HG03520 (cell line): ENCODE data around the gene KIAA1755.

ENCODE experiments used
- ATAC-seq: cut with Tn5 transposase; IDR thresholded peaks from one replicate; pipeline ENCODE4 v1.9.1; 2021; ENCODE audit warnings: mild to moderate bottlenecking, moderate library complexity; ENCODE audit not compliant: unreplicated experiment

Gene KIAA1755

DNA sequence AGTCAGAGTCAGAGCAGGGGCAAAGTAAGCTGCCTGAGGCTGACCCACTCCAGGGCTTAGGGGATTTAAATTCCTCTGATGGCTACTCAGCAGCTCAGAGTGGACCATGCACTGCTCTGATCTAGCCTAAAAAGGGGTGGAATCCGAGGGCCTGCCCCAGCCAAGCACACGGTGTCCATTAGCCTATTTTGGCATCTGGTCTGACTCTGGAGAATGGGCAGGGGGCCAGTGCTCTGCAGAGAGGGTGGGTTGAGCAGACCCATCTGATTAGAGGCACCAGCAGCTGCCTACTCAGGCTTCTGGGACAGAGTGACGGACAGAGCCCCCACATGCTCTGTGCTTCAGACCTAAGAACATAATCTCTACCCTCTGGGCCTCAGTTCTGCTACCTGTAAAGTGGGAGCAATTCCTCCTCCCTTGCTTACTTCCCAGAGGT, 69.6 kb downstream of the KIAA1755 start:
- ATAC-seq: no peak

- no peak for ATAC-seq
These were observed 70.4 kb downstream of the KIAA1755 start for GRCh38 chr20:38190166-38190565.

DNA sequence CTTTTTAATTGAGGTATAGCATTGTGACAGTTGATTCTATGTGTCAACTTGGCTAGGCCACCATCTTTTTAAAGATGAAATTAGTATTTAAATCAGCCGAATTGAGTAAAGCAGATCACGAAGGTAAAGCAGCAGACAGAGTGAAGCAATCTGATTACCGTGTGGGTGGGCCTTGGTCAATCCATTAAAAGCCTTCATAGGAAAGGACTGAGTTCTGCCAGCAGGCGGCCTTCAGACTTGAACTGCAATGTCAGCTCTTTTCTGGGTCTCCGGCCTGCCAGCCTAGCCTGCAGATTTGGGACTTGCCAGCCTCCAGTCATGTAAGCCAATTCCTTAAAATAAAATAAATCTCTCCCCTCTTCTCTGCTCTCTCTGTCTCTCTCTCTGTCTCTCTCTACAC, 73.0 kb downstream of the KIAA1755 start:
- ATAC-seq: no peak

DNA sequence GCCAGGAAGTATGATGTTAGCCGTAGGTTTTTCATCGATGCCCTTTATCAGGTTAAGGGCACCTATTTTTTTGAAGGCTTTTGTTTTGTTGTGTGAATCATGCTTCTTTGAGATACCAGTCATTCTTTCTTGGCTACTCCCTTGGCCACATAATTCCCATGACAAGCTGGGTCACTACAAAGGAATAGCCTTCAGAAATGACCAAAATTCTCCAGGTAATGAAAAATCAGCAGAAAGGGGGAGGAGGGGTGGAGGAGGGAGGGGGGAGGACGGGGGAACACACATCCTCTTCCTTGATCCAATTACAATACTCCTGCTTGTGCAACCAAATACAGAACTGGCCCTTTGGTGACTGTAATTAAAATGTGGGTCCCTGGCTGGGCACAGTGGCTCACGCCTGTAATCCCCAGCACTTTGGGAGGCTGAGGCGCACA, 73.7 kb downstream of the KIAA1755 start:
- no peak for ATAC-seq

GRCh38 chr20:38184101-38184500, 76.4 kb downstream of the KIAA1755 start:
- ATAC-seq: no peak

DNA sequence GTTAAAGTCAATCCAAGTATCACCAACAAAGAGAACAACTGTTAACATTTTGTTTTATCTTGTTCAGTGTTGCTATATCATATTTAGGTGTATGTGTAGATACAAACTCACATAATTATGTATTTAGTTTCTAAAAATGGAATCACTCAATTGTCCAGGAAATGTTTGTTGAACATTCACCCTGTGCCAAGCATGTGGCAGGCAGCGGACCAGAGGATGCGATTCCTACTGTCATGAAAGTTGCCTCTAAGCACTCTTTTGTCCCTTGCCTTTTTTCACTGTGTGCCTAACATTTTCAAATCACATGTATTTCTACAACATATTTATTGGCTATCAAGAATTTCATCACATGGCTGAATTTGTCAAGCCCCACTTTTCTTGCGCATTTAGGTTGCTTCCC, 78.6 kb downstream of the KIAA1755 start:
- ATAC-seq: no peak

- ATAC-seq: no peak
These were observed 79.2 kb downstream of the KIAA1755 start for GRCh38 chr20:38181207-38181801.

GRCh38 chr20:38180781-38181180, 79.8 kb downstream of the KIAA1755 start:
- ATAC-seq: no peak

- ATAC-seq: no peak
These were observed 80.7 kb downstream of the KIAA1755 start for GRCh38 chr20:38179846-38180245.

- ATAC-seq: no peak
These were observed 82.0 kb downstream of the KIAA1755 start for GRCh38 chr20:38178581-38178980.

DNA sequence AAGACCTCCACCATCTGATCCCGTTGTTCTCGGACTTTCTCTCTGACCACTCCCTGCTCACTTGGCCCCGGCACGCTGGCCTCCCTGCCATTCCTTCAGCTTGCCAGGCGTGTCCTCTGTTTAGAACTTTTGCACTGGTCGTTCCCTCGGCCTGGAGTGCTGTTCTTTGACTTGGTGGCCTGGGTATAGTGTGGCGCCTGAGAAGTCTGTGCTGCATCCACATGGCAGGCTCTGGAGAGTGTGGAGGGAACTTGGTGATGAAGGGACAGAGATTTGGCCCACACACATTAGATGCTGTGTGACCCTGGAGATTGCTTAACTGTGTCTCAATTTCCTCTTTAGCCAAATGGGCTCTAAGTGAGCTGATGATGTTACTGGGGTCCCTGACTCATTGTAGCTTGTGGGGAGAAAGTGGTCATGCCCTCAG, 82.5 kb downstream of the KIAA1755 start:
- ATAC-seq: no peak

- ATAC-seq: no peak
These were observed 83.3 kb downstream of the KIAA1755 start for GRCh38 chr20:38177201-38177600.

- ATAC-seq: no peak
These were observed 85.0 kb downstream of the KIAA1755 start for GRCh38 chr20:38175304-38176180.

GRCh38 chr20:38173237-38174156, 87.0 kb downstream of the KIAA1755 start:
- no peak for ATAC-seq

GRCh38 chr20:38172408-38172807, 88.1 kb downstream of the KIAA1755 start:
- no peak for ATAC-seq

DNA sequence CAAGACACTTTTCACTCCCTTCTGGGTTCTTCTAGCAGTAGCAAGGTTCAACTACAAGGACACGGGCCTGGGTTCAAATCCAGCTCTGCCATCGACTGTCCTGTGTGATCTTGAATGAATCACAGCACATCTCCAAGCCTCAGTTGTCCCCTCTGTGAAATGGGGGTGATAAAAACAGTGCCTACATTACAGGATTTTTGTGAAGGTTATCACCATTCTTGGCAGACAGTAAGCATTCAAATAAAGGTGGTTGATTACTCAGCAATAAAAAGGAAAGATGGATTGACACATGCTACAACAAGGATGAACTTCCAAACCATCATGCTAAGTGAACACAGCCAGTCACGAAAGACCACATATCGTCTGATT, 88.9 kb downstream of the KIAA1755 start:
- ATAC-seq: no peak

DNA sequence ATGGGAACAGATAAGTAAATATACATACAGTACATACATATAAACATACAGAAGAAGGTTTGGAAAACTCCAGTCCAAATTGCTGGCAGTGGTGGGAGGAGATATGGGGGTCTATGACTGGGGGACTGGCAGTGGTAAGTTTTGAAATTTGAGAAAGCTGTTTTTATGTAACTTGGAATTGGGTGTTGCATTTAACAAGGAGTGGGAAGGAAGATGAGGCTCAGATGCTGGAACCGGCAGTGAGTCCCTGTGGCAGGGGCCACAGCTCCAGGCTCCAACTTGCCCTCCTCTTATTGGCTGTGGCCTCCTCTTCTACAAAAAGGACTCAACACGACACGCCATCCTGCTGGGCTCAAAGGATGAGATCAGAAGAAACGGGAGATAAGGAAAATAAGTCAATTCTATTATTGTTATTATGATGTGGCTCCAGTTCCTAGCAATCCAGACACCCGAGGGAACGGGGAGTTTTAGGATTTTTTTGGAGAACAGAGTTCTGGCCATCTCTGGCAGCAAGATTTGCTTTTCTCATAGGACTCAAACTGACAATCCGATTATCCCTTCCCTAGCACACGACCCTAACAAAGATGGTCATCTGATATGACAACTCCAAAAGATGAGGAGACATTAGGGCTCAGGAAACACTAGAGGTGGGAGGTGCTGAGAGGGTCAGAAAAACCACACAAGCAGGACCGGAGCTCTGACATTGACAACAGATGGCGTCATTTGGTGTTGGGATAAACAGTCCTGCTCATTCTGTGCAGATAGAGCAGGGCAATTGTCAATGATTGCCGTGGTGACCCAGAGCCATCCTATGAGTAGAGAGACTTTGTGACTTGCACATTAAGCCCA, 89.5 kb downstream of the KIAA1755 start:
- ATAC-seq: no peak

- ATAC-seq: no peak
These were observed 90.2 kb downstream of the KIAA1755 start for GRCh38 chr20:38170219-38170825.

GRCh38 chr20:38169636-38170193, 90.8 kb downstream of the KIAA1755 start:
- ATAC-seq: no peak
